Skeletal muscle satellite cell (primary cell): Measurements from ENCODE around the gene KLHL10.
"Not testable (repeated sequence)": the region's sequence is repeated elsewhere in the genome, so short reads cannot be mapped to it uniquely, and the experiment has no call there.

Experiments
- H3K27me3 ChIP-seq: 2 replicates; pipeline ENCODE4 v1.7.0; 2013; ENCODE audit warnings: low read length; ENCODE audit not compliant: control insufficient read depth, insufficient read depth
- H3K36me3 ChIP-seq: 2 replicates; pipeline ENCODE4 v1.7.0; 2013; ENCODE audit warnings: mild to moderate bottlenecking, control low read depth, low read length; ENCODE audit not compliant: insufficient read depth
- H3K4me1 ChIP-seq: 2 replicates; pipeline ENCODE4 v1.7.0; 2013; ENCODE audit warnings: low read length; ENCODE audit not compliant: control insufficient read depth, insufficient read depth
- H3K4me2 ChIP-seq: 2 replicates; pipeline ENCODE4 v1.7.0; 2013; ENCODE audit warnings: mild to moderate bottlenecking, low read length
- H3K4me3 ChIP-seq: 2 replicates; pipeline ENCODE4 v1.7.0; 2013; ENCODE audit warnings: low read length
- H3K9ac ChIP-seq: 2 replicates; pipeline ENCODE4 v1.7.0; 2013; ENCODE audit warnings: mild to moderate bottlenecking, low read depth, low read length, moderate library complexity
- H3K9me3 ChIP-seq: replicated peaks from 2 replicates; pipeline ENCODE4 v1.7.0; 2013; ENCODE audit warnings: mild to moderate bottlenecking, control low read depth, low read length

The KLHL10 gene

GRCh38 chr17:41865596-41865893 is 27.9 kb downstream of the KLHL10 start:
- Histone ChIP-seq H3K27me3 (no peaks in the 10 kb centered on the region), H3K9me3 (no peaks in the 10 kb centered on the region), H3K4me1 (peaks cover 16% of the 10 kb centered on the region), H3K9ac (peak overlapping the region; percentile 95), H3K36me3 (peaks cover 36% of the 10 kb centered on the region), H3K4me3 (peak overlapping the region; percentile 91), H3K4me2 (peak overlapping the region; percentile 71)

- Histone ChIP-seq H3K9ac (no peak overlapping the region), H3K4me3 (no peak overlapping the region), H3K9me3 (no peaks in the 10 kb centered on the region), H3K4me2 (no peak overlapping the region), H3K27me3 (no peaks in the 10 kb centered on the region), H3K36me3 (peaks cover 62% of the 10 kb centered on the region), H3K4me1 (peaks cover 9% of the 10 kb centered on the region)
Measured at GRCh38 chr17:41868568-41868967, 30.9 kb downstream of the KLHL10 start.

- peaks cover 4% of the 10 kb centered on the region for H3K4me1 ChIP-seq
- H3K9me3 ChIP-seq, result no peaks in the 10 kb centered on the region
- no peak overlapping the region for H3K4me3 ChIP-seq
- H3K27me3 ChIP-seq, result no peaks in the 10 kb centered on the region
- no peak overlapping the region for H3K4me2 ChIP-seq
- no peak overlapping the region for H3K9ac ChIP-seq
- H3K36me3 ChIP-seq, result peaks cover 70% of the 10 kb centered on the region
Measured at GRCh38 chr17:41869426-41869825, 31.8 kb downstream of the KLHL10 start.

GRCh38 chr17:41870097-41870496 is 32.5 kb downstream of the KLHL10 start:
- Histone ChIP-seq H3K36me3 (peaks cover 75% of the 10 kb centered on the region), H3K9me3 (no peaks in the 10 kb centered on the region)

GRCh38 chr17:41870627-41871026 is 33.0 kb downstream of the KLHL10 start:
- Histone ChIP-seq H3K4me1 (peaks cover under 1% of the 10 kb centered on the region), H3K4me2 (no peak overlapping the region), H3K36me3 (peaks cover 75% of the 10 kb centered on the region), H3K4me3 (no peak overlapping the region), H3K9ac (no peak overlapping the region), H3K9me3 (no peaks in the 10 kb centered on the region), H3K27me3 (no peaks in the 10 kb centered on the region)

More at GRCh38 chr17:41870097-41870496, 32.5 kb downstream of the KLHL10 start:
- Histone ChIP-seq H3K9ac (no peak overlapping the region), H3K27me3 (no peaks in the 10 kb centered on the region), H3K4me3 (no peak overlapping the region), H3K4me1 (peaks cover 4% of the 10 kb centered on the region), H3K4me2 (no peak overlapping the region)

GRCh38 chr17:41871789-41872188 is 34.2 kb downstream of the KLHL10 start:
- Histone ChIP-seq H3K4me1 (no peaks in the 10 kb centered on the region), H3K4me2 (no peak overlapping the region), H3K27me3 (no peaks in the 10 kb centered on the region), H3K9ac (no peak overlapping the region), H3K9me3 (no peaks in the 10 kb centered on the region), H3K36me3 (peaks cover 72% of the 10 kb centered on the region), H3K4me3 (no peak overlapping the region)

GRCh38 chr17:41873559-41874292 is 36.1 kb downstream of the KLHL10 start:
- Histone ChIP-seq H3K4me3 (no peak overlapping the region), H3K36me3 (peaks cover 76% of the 10 kb centered on the region), H3K4me2 (no peak overlapping the region), H3K9ac (no peak overlapping the region), H3K9me3 (no peaks in the 10 kb centered on the region), H3K4me1 (no peaks in the 10 kb centered on the region), H3K27me3 (no peaks in the 10 kb centered on the region)

GRCh38 chr17:41874293-41874670 is 36.7 kb downstream of the KLHL10 start:
- H3K9me3 ChIP-seq, H3K27me3 ChIP-seq, H3K9ac ChIP-seq, H3K4me3 ChIP-seq, H3K4me1 ChIP-seq, H3K4me2 ChIP-seq: not testable (repeated sequence)
- peaks cover 76% of the 10 kb centered on the region for H3K36me3 ChIP-seq

- Histone ChIP-seq H3K9me3 (no peaks in the 10 kb centered on the region), H3K4me1 (no peaks in the 10 kb centered on the region), H3K9ac (no peak overlapping the region), H3K4me3 (no peak overlapping the region), H3K4me2 (no peak overlapping the region), H3K27me3 (no peaks in the 10 kb centered on the region), H3K36me3 (peaks cover 73% of the 10 kb centered on the region)
Measured at GRCh38 chr17:41880130-41880529, 42.5 kb downstream of the KLHL10 start.

GRCh38 chr17:41882756-41883155 is 45.1 kb downstream of the KLHL10 start:
- H3K4me3 ChIP-seq, result no peak overlapping the region
- H3K27me3 ChIP-seq, result no peaks in the 10 kb centered on the region
- no peak overlapping the region for H3K9ac ChIP-seq
- H3K9me3 ChIP-seq, result no peaks in the 10 kb centered on the region
- H3K4me1 ChIP-seq, result no peaks in the 10 kb centered on the region
- peaks cover 87% of the 10 kb centered on the region for H3K36me3 ChIP-seq
- no peak overlapping the region for H3K4me2 ChIP-seq

- no peaks in the 10 kb centered on the region for H3K27me3 ChIP-seq
- peaks cover 83% of the 10 kb centered on the region for H3K36me3 ChIP-seq
- no peak overlapping the region for H3K4me2 ChIP-seq
- H3K9ac ChIP-seq, result no peak overlapping the region
- no peaks in the 10 kb centered on the region for H3K4me1 ChIP-seq
- no peak overlapping the region for H3K4me3 ChIP-seq
- H3K9me3 ChIP-seq, result no peaks in the 10 kb centered on the region
Measured at GRCh38 chr17:41885733-41886132, 48.1 kb downstream of the KLHL10 start.

- H3K36me3 ChIP-seq, result peaks cover 89% of the 10 kb centered on the region
Measured at GRCh38 chr17:41888332-41888965, 50.8 kb downstream of the KLHL10 start.

More at GRCh38 chr17:41888332-41888965, 50.8 kb downstream of the KLHL10 start:
- Histone ChIP-seq H3K9me3 (no peaks in the 10 kb centered on the region), H3K27me3 (no peaks in the 10 kb centered on the region), H3K4me2 (no peak overlapping the region), H3K4me1 (peaks cover 10% of the 10 kb centered on the region), H3K9ac (no peak overlapping the region), H3K4me3 (no peak overlapping the region)
